HepG2 (cell line): Measurements from ENCODE around the gene PKMYT1. TPM values are rescaled to one million over a fixed set of nuclear protein-coding genes. Genes with fewer than 3 reads are reported as not detected.

Experiments
- KLF16 ChIP-seq, 2 experiments: sonication (generic) in 1 of 2; formaldehyde crosslinking in 1 of 2; IDR thresholded peaks; 2 replicates each; pipeline versions ENCODE4 v1.6.1 to v1.8.0; 2016 to 2023; ENCODE audit warnings: missing genetic modification reagents in 2 of 2, missing compliant biosample characterization in 1 of 2
- POLR2G ChIP-seq: fragments of 200-400 bp; formaldehyde crosslinking; IDR thresholded peaks from 2 replicates; pipeline ENCODE4 v1.6.1; 2018; ENCODE audit warnings: mild to moderate bottlenecking, low read depth, low read length, moderate library complexity
- SIX1 ChIP-seq: sonication (generic); formaldehyde crosslinking; IDR thresholded peaks from 2 replicates; pipeline ENCODE4 v1.4.0; 2020; ENCODE audit warnings: missing genetic modification reagents, borderline replicate concordance
- SKIL ChIP-seq: sonication (generic); formaldehyde crosslinking; IDR thresholded peaks from 2 replicates; pipeline ENCODE4 v1.8.0; 2022; ENCODE audit warnings: missing genetic modification reagents, mild to moderate bottlenecking, moderate library complexity, borderline replicate concordance
- TARDBP ChIP-seq: sonication (generic); formaldehyde crosslinking; IDR thresholded peaks from 2 replicates; pipeline ENCODE4 v1.8.0; 2022; ENCODE audit warnings: mild to moderate bottlenecking, missing genetic modification reagents
- TFDP2 ChIP-seq: sonication (generic); formaldehyde crosslinking; IDR thresholded peaks from 2 replicates; pipeline ENCODE4 v1.4.0; 2020; ENCODE audit warnings: missing genetic modification reagents
- YEATS2 ChIP-seq: sonication (generic); formaldehyde crosslinking; IDR thresholded peaks from 2 replicates; pipeline ENCODE4 v1.4.0; 2020; ENCODE audit warnings: missing genetic modification reagents, borderline replicate concordance
- ZBTB33 ChIP-seq: sonication (generic); formaldehyde crosslinking; IDR thresholded peaks from 2 replicates; pipeline ENCODE4 v1.4.0; 2020; ENCODE audit warnings: missing genetic modification reagents
- ZNF318 ChIP-seq: sonication (generic); formaldehyde crosslinking; IDR thresholded peaks from 2 replicates; pipeline ENCODE4 v1.4.0; 2020; ENCODE audit warnings: mild to moderate bottlenecking, missing genetic modification reagents
- ZNF460 ChIP-seq: sonication (generic); formaldehyde crosslinking; IDR thresholded peaks from 2 replicates; pipeline ENCODE4 v1.5.1; 2020; ENCODE audit warnings: missing genetic modification reagents, mild to moderate bottlenecking, borderline replicate concordance
- ZNF770 ChIP-seq: sonication (generic); formaldehyde crosslinking; IDR thresholded peaks from 2 replicates; pipeline ENCODE4 v1.5.0; 2020; ENCODE audit warnings: mild to moderate bottlenecking, missing genetic modification reagents
- polyA plus RNA-seq, 8 experiments: library from polyadenylated mRNA; depleted of rRNA in 3 of 8; stranded (reverse) in 7 of 8; unstranded in 1 of 8; fragments of >200 nt; fragmentation: Illumina TruSeq in 4 of 8; extraction: Trizol in 4 of 8; gene quantifications; 2 replicates each; pipeline versions ENCODE4 v1.2.1 to v1.2.3, GENCODE V29; 2011 to 2016; ENCODE audit warnings: low read depth in 4 of 8, missing spikeins in 1 of 8, mixed read lengths in 1 of 8; ENCODE audit not compliant: insufficient read depth in 1 of 8
- total RNA-seq, 5 experiments: library from RNA; depleted of rRNA; stranded (reverse); fragments of >200 nt; fragmentation: Illumina TruSeq; extraction: Trizol; gene quantifications; 2 replicates each; pipeline ENCODE4 v1.2.3, GENCODE V29; 2016; ENCODE audit warnings: low read depth in 1 of 5

The PKMYT1 gene
- total and polyA plus RNA-seq, 2 of the 13 experiments (the other 11 are each of a cell fraction or from before 2014, with no cell fraction given): 7.0 to 27.8 TPM

GRCh38 chr16:3003582-3004270 is 23.5 kb upstream of the PKMYT1 start (continued):
- TF ChIP-seq TFDP2 (CRISPR knock-in tag): peak; percentile 95
- TF ChIP-seq ZBTB33 (CRISPR knock-in tag): peak; percentile 49; the same call in 1 of the 2 replicates
- no peak for TF ChIP-seq ZNF318
- no peak for TF ChIP-seq SKIL
- TF ChIP-seq ZNF460: peak; percentile 72
- peak in 1 of 2 experiments; percentile 76; a peak in 2 of 4 replicates for TF ChIP-seq KLF16 (CRISPR knock-in tag; IDR thresholded peaks at IDR 0.05)
- TF ChIP-seq TARDBP (CRISPR knock-in tag): 0 out of 2 replicates have a peak, but pooled peaks have one; percentile 48
- peak; percentile 34; the same call in 1 of the 2 replicates for TF ChIP-seq ZNF770
- TF ChIP-seq POLR2G: peak; percentile 39; the same call in 1 of the 2 replicates
- TF ChIP-seq YEATS2 (CRISPR knock-in tag): peak; percentile 79; the same call in 1 of the 2 replicates
- TF ChIP-seq SIX1: no peak
